ENCODE measurements around the gene YJEFN3. TPM values are rescaled to one million over a fixed set of nuclear protein-coding genes. Genes with fewer than 3 reads are reported as not detected.
A peak's percentile ranks its signal among the peaks of the same experiment; 100 is the strongest.

YJEFN3 gene
- total RNA-seq, 1 donor from 2014 or later, result 2.1 TPM

GRCh38 chr19:19550972-19551852 is 22.5 kb downstream of the YJEFN3 start:
- Histone ChIP-seq H3K4me3 (ENCODE audit: low read depth, low read length) (no peak overlapping the region), H3K27me3 (ENCODE audit: control insufficient read depth, insufficient read depth, low read length) (peaks cover 6% of the 10 kb centered on the region), H3K36me3 (ENCODE audit: control insufficient read depth, insufficient read depth, low read length) (no peaks in the 10 kb centered on the region)
- no peak for DNase-seq (ENCODE audit: low read depth)
- TF ChIP-seq CTCF (IDR thresholded peaks at IDR 0.05; ENCODE audit: insufficient read depth, low read length, poor library complexity, severe bottlenecking), result no peak

- no peak for TF ChIP-seq CTCF (IDR thresholded peaks at IDR 0.05; ENCODE audit: insufficient read depth, low read length, poor library complexity, severe bottlenecking)
- DNase-seq (ENCODE audit: low read depth), result no peak
- H3K4me3 ChIP-seq (ENCODE audit: low read depth, low read length), result no peak overlapping the region
- H3K27me3 ChIP-seq (ENCODE audit: control insufficient read depth, insufficient read depth, low read length), result peaks cover 6% of the 10 kb centered on the region
- no peaks in the 10 kb centered on the region for H3K36me3 ChIP-seq (ENCODE audit: control insufficient read depth, insufficient read depth, low read length)
Observed at GRCh38 chr19:19551853-19552192, 23.1 kb downstream of the YJEFN3 start.

GRCh38 chr19:19552798-19553197 is 24.1 kb downstream of the YJEFN3 start:
- Histone ChIP-seq H3K27me3 (ENCODE audit: control insufficient read depth, insufficient read depth, low read length) (no peaks in the 10 kb centered on the region), H3K36me3 (ENCODE audit: control insufficient read depth, insufficient read depth, low read length) (no peaks in the 10 kb centered on the region), H3K4me3 (ENCODE audit: low read depth, low read length) (no peak overlapping the region)
- TF ChIP-seq CTCF (IDR thresholded peaks at IDR 0.05; ENCODE audit: insufficient read depth, low read length, poor library complexity, severe bottlenecking), result peak; percentile 77
- DNase-seq (ENCODE audit: low read depth), result no peak

- TF ChIP-seq CTCF (IDR thresholded peaks at IDR 0.05; ENCODE audit: insufficient read depth, low read length, poor library complexity, severe bottlenecking), result no peak
- H3K4me3 ChIP-seq (ENCODE audit: low read depth, low read length), result no peak overlapping the region
Observed at GRCh38 chr19:19553670-19554069, 25.0 kb downstream of the YJEFN3 start.

GRCh38 chr19:19554074-19555023 is 25.6 kb downstream of the YJEFN3 start:
- DNase-seq (ENCODE audit: low read depth), result no peak
- TF ChIP-seq CTCF (IDR thresholded peaks at IDR 0.05; ENCODE audit: insufficient read depth, low read length, poor library complexity, severe bottlenecking), result peak; percentile 74
- H3K36me3 ChIP-seq (ENCODE audit: control insufficient read depth, insufficient read depth, low read length), result no peaks in the 10 kb centered on the region
- no peak overlapping the region for H3K4me3 ChIP-seq (ENCODE audit: low read depth, low read length)
- no peaks in the 10 kb centered on the region for H3K27me3 ChIP-seq (ENCODE audit: control insufficient read depth, insufficient read depth, low read length)

More at GRCh38 chr19:19553670-19554069, 25.0 kb downstream of the YJEFN3 start:
- H3K27me3 ChIP-seq (ENCODE audit: control insufficient read depth, insufficient read depth, low read length), result no peaks in the 10 kb centered on the region
- H3K36me3 ChIP-seq (ENCODE audit: control insufficient read depth, insufficient read depth, low read length), result no peaks in the 10 kb centered on the region
- DNase-seq (ENCODE audit: low read depth), result no peak

All from kidney epithelial cell (primary cell).